SJSA1 (cell line): Measurements from ENCODE around the gene PRDM16. TPM values are rescaled to one million over a fixed set of nuclear protein-coding genes. Genes with fewer than 3 reads are reported as not detected.

Experiments used
- DNase-seq, 2 experiments: peaks; one replicate each; pipeline ENCODE4 v3.0.0-alpha.2; 2015 to 2020; ENCODE audit warnings: low spot score in 2 of 2, low read depth in 1 of 2
- H3K27ac ChIP-seq: fragments of 250-450 bp; sonication (Bioruptor Pico); 2 replicates; pipeline ENCODE4 v1.5.1; 2020; ENCODE audit warnings: mild to moderate bottlenecking, moderate library complexity
- H3K27me3 ChIP-seq: fragments of 250-450 bp; sonication (Bioruptor Pico); replicated peaks from 2 replicates; pipeline ENCODE4 v1.5.1; 2020; ENCODE audit warnings: mild to moderate bottlenecking, moderate library complexity
- H3K36me3 ChIP-seq: fragments of 250-450 bp; sonication (Bioruptor Pico); 2 replicates; pipeline ENCODE4 v1.5.1; 2020; ENCODE audit warnings: mild to moderate bottlenecking
- H3K4me1 ChIP-seq: fragments of 250-450 bp; sonication (Bioruptor Pico); replicated peaks from 2 replicates; pipeline ENCODE4 v1.6.1; 2021; ENCODE audit warnings: mild to moderate bottlenecking
- H3K4me3 ChIP-seq: fragments of 250-450 bp; sonication (Bioruptor Pico); 2 replicates; pipeline ENCODE4 v1.5.1; 2020; ENCODE audit warnings: mild to moderate bottlenecking
- H3K9me3 ChIP-seq: fragments of 250-450 bp; sonication (Bioruptor Pico); replicated peaks from 2 replicates; pipeline ENCODE4 v1.5.1; 2020; ENCODE audit warnings: mild to moderate bottlenecking
- total RNA-seq: library from RNA; depleted of rRNA; stranded (reverse); fragments of >200 nt; shearing (Covaris generic); gene quantifications from 2 replicates; pipeline ENCODE4 v1.2.3, GENCODE V29; 2014

The PRDM16 gene
- total RNA-seq, 1 experiment from 2014 or later, result 0.05 TPM

DNA sequence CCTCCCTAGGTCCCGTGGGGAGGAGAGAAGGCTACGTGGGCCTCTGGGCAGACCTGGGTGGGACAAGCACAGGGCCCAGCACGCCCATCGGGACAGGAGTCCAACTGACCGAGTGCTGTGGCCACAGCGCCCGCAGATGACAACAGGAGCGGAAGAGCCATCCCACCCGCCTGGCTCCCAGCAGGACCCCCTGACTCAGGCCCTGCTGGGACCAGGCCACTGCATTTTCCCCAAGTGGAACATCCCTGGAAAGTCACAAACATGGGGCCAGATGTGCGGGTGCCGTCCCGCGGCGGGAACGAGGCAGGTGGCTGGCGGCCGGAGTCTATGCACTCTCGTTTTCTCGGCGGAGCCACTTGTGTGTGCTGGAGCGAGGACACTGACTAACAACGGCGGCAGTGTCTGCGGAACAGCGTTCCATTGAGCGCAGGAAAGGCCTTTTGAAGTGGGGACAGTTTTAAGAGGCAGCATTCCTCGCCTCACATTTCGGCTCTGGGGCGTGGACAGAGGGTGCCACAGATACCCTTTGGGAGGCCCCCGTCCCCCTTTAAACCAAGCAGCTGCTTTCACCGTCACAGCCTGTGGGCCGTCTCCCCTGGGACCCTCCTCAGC lies 291.7 kb downstream of the PRDM16 start:
- H3K36me3 ChIP-seq, result no peaks in the 10 kb centered on the region
- H3K9me3 ChIP-seq, result no peaks in the 10 kb centered on the region
- H3K4me3 ChIP-seq, result no peak overlapping the region
- H3K4me1 ChIP-seq, result no peaks in the 10 kb centered on the region
- no peaks in the 10 kb centered on the region for H3K27me3 ChIP-seq
- no peak overlapping the region for H3K27ac ChIP-seq
- DNase-seq, result no peak

DNA sequence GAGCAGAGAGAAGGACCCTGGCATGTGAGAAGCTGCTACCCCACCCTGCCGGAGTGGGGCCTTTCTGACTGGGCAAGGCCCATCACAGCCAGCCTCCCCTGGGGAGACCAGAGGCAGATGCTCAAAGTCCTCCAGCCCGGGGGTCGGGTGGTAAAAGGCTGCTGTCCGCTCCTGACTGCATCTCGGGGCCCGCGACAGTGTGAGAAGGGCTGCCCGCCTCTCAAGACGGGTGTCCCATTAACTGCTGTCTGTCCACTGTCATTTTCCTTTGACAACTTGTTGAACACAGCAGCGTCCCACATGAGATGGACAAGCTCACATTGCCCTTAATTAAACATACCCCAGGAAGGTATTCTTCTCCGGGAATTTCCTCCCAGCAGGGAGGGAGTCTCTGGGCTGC lies 294.0 kb downstream of the PRDM16 start:
- Histone ChIP-seq H3K9me3 (no peaks in the 10 kb centered on the region), H3K27ac (no peak overlapping the region), H3K4me1 (no peaks in the 10 kb centered on the region), H3K36me3 (no peaks in the 10 kb centered on the region), H3K4me3 (no peak overlapping the region), H3K27me3 (0 out of 2 replicates have a peak, but pooled peaks cover 8% of the 10 kb centered on the region)
- no peak for DNase-seq

DNA sequence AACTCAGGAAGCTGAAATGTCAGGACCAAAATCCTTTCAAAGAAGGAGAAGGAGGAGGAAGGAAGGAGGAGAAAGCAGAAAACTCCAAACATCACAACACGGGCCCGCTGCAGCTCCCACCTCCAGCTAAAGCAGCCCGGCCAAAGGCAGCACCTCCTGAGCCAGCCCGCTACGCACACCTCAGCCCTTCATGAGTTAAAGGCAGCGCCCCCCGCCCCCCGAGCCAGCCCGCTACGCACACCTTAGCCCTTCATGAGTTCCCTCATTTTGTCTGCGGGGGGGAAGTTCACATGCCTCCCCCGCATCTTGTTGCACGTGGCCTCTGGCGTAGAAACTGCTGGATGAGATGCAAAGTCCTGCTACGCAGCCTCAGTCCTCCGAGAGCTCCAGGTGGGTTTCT lies 294.8 kb downstream of the PRDM16 start:
- Histone ChIP-seq H3K4me1 (no peaks in the 10 kb centered on the region), H3K9me3 (no peaks in the 10 kb centered on the region), H3K27me3 (0 out of 2 replicates have a peak, but pooled peaks cover 8% of the 10 kb centered on the region), H3K27ac (no peak overlapping the region), H3K36me3 (no peaks in the 10 kb centered on the region), H3K4me3 (no peak overlapping the region)
- DNase-seq, result no peak

DNA sequence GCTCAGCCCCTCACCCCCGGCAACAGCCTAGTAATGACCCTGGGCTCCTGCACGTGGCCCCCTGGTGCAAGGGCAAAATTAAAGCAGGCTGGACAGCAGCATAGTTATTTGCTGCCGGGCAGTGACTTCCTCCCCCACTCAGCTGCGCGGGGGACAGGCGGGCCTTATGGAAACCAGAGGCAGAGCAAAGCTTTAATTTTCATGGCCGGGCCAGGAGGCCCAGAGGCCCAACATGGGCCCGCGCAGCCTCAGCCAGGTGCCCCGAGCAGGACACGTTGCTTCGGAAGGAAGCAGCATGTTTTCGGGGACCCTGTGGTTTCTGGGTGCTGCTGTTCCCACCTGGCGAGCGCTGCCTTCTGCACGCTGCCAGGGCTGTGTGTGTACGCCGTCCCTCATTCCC lies 295.5 kb downstream of the PRDM16 start:
- DNase-seq, result no peak
- H3K27ac ChIP-seq, result no peak overlapping the region
- H3K9me3 ChIP-seq, result no peaks in the 10 kb centered on the region
- H3K4me1 ChIP-seq, result no peaks in the 10 kb centered on the region
- H3K36me3 ChIP-seq, result no peaks in the 10 kb centered on the region
- 0 out of 2 replicates have a peak, but pooled peaks cover 8% of the 10 kb centered on the region for H3K27me3 ChIP-seq
- H3K4me3 ChIP-seq, result no peak overlapping the region

DNA sequence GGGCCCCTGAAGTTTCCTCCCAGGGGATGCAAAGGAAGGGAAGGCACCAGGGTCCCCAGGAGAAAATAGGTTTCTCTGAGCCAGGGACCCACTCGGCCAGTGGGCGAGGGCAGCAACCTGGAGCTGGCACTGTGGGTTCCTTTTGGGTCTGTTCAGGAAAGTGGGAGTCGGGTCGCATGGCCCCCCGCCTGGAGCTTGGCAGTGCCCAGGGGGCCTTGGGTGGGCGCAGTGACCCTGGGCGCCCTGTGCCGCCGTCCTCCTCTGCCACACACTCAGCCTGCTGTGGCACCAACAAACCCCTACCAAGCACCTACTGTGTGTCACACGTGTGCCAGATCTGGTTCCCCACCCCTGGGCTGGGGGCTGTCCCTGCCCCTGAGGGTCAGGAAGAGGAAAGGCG lies 296.0 kb downstream of the PRDM16 start:
- H3K36me3 ChIP-seq, result no peaks in the 10 kb centered on the region
- H3K4me3 ChIP-seq, result no peak overlapping the region
- 0 out of 2 replicates have a peak, but pooled peaks cover 8% of the 10 kb centered on the region for H3K27me3 ChIP-seq
- DNase-seq, result no peak
- H3K4me1 ChIP-seq, result no peaks in the 10 kb centered on the region
- no peak overlapping the region for H3K27ac ChIP-seq
- H3K9me3 ChIP-seq, result no peaks in the 10 kb centered on the region

DNA sequence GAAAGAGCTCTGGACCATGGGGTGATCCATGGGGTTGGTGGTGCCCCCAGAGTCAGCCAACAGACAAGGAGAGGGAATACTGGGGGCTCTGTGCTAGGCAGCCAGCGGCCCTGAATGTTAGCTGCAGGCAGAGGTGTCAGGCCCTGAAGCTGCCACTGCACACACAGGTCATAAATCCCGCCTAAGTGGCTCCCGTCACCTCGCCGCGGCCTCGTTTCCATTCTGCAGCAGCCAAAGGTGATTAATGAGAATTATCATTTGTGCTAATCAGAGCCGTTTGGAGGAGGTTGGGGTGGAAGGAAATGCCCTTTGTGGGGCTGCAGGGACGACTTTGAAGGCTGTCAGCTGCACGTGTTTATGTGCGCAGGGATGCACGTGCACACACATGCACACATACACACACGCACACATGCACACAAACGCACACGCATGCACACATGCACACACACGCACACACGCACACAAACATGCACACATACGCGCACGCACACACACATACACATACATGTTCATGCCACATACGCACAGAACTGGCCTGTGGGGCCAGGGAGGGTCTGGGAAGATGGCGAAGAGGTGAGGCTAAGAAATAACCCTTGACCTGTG lies 296.6 kb downstream of the PRDM16 start:
- no peak for DNase-seq
- no peaks in the 10 kb centered on the region for H3K36me3 ChIP-seq
- 0 out of 2 replicates have a peak, but pooled peaks cover 8% of the 10 kb centered on the region for H3K27me3 ChIP-seq
- no peaks in the 10 kb centered on the region for H3K9me3 ChIP-seq
- no peak overlapping the region for H3K27ac ChIP-seq
- no peaks in the 10 kb centered on the region for H3K4me1 ChIP-seq
- no peak overlapping the region for H3K4me3 ChIP-seq

DNA sequence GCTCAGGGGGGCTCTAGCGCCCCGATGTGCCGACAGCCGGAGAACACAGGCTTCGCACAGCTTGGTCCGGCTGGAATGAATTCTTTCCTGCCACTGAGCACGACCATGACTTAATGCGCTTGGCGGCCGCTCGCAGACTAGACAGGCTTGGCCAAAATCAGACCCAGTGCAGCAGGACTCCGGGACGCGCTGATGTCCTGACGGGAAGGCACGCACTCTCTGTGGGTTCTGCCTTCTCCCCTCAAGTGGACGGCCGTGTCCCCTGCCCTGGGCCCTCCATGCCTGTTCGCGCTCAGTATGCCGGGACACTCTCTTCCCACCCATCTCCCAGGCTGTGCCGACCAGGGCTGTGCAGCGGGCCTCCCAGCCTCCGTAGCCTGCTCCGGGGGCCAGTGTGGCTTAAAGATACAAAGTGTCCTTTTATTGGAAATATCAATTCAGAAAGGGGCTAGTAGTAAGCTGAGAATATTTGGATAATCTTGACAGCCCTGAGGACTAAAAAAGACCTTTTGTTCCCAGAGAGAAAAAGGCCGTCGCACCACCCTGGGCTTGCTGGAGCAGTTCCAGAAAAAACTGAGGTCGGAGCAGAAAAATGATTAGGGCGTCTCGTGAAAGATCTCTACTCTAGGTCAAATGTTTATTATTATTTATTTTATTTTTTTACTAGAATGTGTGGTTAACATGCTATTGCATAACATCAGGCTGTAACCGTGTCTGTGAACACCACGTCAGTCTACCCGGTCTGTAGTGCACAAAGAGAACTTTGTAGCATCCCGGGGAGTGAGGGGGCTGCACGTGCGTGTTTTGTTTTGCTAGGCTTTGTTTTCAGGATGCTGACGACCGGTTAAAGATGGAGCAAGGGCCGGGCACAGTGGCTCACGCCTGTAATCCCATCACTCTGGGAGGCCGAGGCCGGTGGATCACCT lies 297.4 kb downstream of the PRDM16 start:
- no peak for DNase-seq
- Histone ChIP-seq H3K27me3 (0 out of 2 replicates have a peak, but pooled peaks cover 8% of the 10 kb centered on the region), H3K4me1 (no peaks in the 10 kb centered on the region), H3K9me3 (no peaks in the 10 kb centered on the region), H3K4me3 (no peak overlapping the region), H3K27ac (no peak overlapping the region), H3K36me3 (no peaks in the 10 kb centered on the region)

DNA sequence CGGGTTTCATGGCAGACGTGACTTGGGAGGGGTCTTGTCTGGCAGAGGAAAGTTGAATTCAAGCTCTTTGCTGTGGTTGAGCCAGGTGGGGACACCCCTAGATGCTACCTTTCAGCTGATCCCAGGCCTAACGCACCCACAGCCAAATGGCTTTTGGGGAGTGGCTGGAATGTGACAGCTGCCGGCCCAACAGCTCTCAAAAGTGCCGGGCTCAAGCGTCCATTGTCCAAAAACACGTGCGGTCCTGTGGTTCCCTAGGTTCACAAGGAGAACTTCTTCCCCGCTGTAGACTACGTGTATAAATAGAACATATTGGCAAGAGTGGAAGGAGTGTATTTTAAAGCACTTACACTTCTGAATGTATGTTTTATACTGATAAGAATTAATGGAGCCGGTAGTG lies 298.4 kb downstream of the PRDM16 start:
- no peak overlapping the region for H3K27ac ChIP-seq
- H3K4me3 ChIP-seq, result no peak overlapping the region
- no peak for DNase-seq
- no peaks in the 10 kb centered on the region for H3K4me1 ChIP-seq
- H3K27me3 ChIP-seq, result 0 out of 2 replicates have a peak, but pooled peaks cover 8% of the 10 kb centered on the region
- H3K9me3 ChIP-seq, result no peaks in the 10 kb centered on the region
- H3K36me3 ChIP-seq, result no peaks in the 10 kb centered on the region

DNA sequence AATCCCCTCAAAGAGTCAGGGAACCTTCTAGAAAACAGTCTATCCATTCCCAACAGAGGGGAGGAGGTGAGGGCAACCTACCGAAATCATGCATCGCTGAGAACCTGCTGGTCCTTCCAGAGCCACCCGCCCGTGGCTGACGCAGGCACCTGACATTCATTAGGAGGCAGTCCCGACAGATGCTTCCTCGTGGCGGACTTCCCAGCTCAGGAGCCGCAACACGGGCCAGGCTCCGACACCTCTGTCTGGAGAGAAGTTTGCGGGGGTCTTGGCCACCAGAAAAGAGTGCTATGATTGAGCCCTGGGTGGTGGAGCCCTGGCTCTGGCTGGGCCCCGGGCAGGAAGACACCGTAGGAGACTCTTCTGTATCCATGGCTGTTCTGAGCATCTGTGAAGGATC lies 299.1 kb downstream of the PRDM16 start:
- DNase-seq, result no peak

DNA sequence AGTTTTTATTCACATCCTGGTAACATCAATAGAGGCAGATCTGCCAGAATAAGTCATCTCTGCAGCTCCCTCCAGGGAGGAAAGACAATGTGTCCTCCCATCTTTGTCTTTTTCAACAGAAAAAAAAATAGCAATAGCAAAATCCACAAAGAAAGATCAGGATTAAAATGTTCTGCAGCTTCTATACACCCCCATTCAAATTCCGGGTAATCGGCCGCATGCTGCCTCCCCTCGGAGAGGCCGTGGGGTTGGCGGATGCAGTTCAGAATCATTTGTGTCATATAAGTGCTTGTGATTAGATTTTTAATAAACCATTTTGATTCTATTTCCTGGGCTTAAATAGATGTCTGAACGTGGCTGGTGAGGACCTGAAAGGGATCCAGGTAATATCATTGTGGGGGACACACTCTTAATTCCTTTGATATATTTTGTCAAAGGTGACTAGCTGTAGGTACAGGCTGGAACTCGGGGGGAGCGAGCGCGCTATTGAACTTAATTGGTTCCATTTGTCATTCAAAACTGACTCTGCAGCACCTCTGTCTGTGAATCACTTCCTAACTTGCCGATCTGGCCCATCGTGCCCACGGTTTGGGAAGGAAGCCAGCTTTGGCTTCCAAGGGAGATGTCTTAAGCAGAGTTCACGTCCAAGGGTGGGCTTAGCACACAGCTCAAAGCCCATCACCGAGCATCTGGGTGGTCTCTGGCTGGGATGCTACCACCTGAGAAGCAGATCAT lies 299.9 kb downstream of the PRDM16 start:
- H3K27ac ChIP-seq, result no peak overlapping the region
- 0 out of 2 replicates have a peak, but pooled peaks cover 8% of the 10 kb centered on the region for H3K27me3 ChIP-seq
- DNase-seq, result no peak
- H3K4me1 ChIP-seq, result no peaks in the 10 kb centered on the region
- no peaks in the 10 kb centered on the region for H3K9me3 ChIP-seq
- H3K4me3 ChIP-seq, result no peak overlapping the region
- H3K36me3 ChIP-seq, result no peaks in the 10 kb centered on the region

More for the DNA sequence above, 299.1 kb downstream of the PRDM16 start:
- Histone ChIP-seq H3K9me3 (no peaks in the 10 kb centered on the region), H3K27me3 (0 out of 2 replicates have a peak, but pooled peaks cover 8% of the 10 kb centered on the region), H3K4me3 (no peak overlapping the region), H3K36me3 (no peaks in the 10 kb centered on the region), H3K27ac (no peak overlapping the region), H3K4me1 (no peaks in the 10 kb centered on the region)

DNA sequence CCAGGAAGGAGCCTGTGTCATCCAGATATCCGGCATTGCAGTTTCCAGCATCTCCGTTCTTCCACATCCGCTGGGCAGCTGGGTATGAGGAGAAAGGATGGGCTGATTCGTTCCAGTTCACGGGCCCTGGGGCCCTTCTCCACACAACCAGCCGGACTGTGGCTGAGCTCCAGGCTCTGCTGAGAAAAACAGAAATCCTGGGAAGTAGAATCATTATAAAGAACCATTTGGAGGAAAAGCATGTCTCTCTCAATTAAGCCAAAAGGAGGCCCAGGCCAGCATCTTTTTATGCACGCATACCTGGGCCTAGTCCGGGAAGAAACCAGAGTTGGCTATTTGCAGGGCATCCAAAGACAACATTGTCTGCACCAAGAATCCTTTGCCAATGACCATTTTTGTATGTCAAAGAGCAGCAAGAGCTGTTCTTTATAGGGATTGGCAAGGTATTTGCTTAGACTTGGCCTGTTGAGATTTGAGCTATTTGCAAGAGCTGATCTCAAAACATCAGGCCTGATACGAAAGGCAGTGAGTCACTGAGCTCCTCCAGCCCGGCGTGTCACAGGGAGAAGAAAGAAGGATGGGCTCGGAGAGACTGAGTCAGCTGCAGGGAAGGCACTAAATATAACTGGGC lies 300.6 kb downstream of the PRDM16 start:
- no peaks in the 10 kb centered on the region for H3K36me3 ChIP-seq
- DNase-seq, result no peak
- H3K9me3 ChIP-seq, result no peaks in the 10 kb centered on the region
- H3K27ac ChIP-seq, result no peak overlapping the region
- H3K4me1 ChIP-seq, result no peaks in the 10 kb centered on the region
- 0 out of 2 replicates have a peak, but pooled peaks cover 8% of the 10 kb centered on the region for H3K27me3 ChIP-seq
- no peak overlapping the region for H3K4me3 ChIP-seq

DNA sequence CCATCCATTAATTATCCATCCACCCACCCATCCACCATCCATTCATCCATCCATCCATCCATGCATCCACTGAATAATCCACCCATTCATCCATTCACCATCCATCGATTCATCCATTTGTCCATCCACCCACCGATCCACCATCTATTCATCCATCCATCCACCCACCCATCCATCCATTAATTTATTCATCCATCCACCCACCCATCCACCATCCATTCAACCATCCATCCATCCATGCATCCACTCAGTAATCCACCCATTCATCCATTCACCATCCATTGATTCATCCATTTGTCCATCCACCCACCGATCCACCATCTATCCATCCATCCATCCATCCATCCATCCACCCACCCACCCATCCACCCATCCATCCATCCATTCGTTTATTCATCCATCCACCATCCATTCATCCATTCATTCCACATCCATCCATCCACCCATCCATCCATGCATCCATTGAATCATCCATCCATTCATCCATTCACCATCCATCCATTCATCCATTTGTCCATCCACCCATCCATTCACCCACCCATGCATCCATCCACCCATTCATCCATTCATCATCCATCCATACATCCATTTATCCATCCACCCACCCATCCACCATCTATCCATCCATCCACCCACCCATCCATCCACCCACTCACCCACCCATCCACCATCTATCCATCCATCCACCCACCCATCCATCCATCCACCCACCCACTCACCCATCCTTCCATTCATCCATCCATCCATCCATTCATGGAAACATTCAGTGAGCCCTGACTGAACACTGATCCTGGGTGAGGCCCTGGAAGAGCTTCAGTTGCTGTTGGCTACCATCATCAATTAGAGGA lies 302.1 kb downstream of the PRDM16 start:
- no peaks in the 10 kb centered on the region for H3K36me3 ChIP-seq
- H3K4me1 ChIP-seq, result no peaks in the 10 kb centered on the region
- no peaks in the 10 kb centered on the region for H3K9me3 ChIP-seq
- DNase-seq, result no peak
- 0 out of 2 replicates have a peak, but pooled peaks cover 8% of the 10 kb centered on the region for H3K27me3 ChIP-seq
- H3K27ac ChIP-seq, result no peak overlapping the region
- H3K4me3 ChIP-seq, result no peak overlapping the region
